T-cell (primary cell): Measurements from ENCODE around the gene PDZD7. TPM values are rescaled to one million over a fixed set of nuclear protein-coding genes. Genes with fewer than 3 reads are reported as not detected.

Source experiments
- ATAC-seq, 4 experiments: fragments of 200-7000 bp in 3 of 4; fragments of 150-1000 bp in 1 of 4; cut with Tn5 transposase; replicated peaks in 1 of 4; 1 replicate in 3 of 4; 2 replicates in 1 of 4; pipeline ENCODE4 v1.10.0; 2021; ENCODE audit warnings: moderate library complexity in 3 of 4, mild to moderate bottlenecking in 2 of 4, moderate number of reproducible peaks in 1 of 4
- CTCF ChIA-PET, 2 donors: fragments of 300-600 bp; sonication (Branson Sonifier 250); formaldehyde crosslinking; loops; one replicate each; lab custom pipeline; 2022; ENCODE audit warnings: antibody characterized with exemption in 2 of 2; lab: Charles Lee
- POLR2A ChIA-PET, 2 donors: fragments of 300-600 bp; sonication (Branson Sonifier 250); formaldehyde crosslinking; loops; one replicate each; lab custom pipeline; 2022; ENCODE audit warnings: antibody characterized with exemption in 2 of 2; lab: Charles Lee
- DNase-seq, 35 experiments: peaks; one replicate each; pipeline versions ENCODE4 v3.0.0 to v3.0.0-alpha.2; 2013 to 2023
- H3K27ac ChIP-seq: one replicate; pipeline ENCODE4 v1.5.1; 2013; ENCODE audit warnings: low read length
- H3K27me3 ChIP-seq, 2 experiments: replicated peaks in 1 of 2; 1 replicate in 1 of 2; 2 replicates in 1 of 2; pipeline versions ENCODE4 v1.6.1 to v1.7.0; 2013; ENCODE audit warnings: low read length in 1 of 2, mixed read lengths in 1 of 2; ENCODE audit not compliant: control insufficient read depth in 2 of 2, insufficient read depth in 2 of 2; ENCODE audit errors: extremely low read depth in 1 of 2
- H3K36me3 ChIP-seq, 2 donors: 1 replicate in 1 of 2; 2 replicates in 1 of 2; pipeline versions ENCODE4 v1.6.1 to v1.7.0; 2013; ENCODE audit warnings: low read length in 1 of 2; ENCODE audit not compliant: control insufficient read depth in 2 of 2, insufficient read depth in 1 of 2; ENCODE audit errors: extremely low read depth in 1 of 2
- H3K4me1 ChIP-seq, 2 experiments: 1 replicate in 1 of 2; 2 replicates in 1 of 2; pipeline versions ENCODE4 v1.6.1 to v1.7.0; 2013; ENCODE audit warnings: low read length in 2 of 2, mixed read lengths in 1 of 2; ENCODE audit not compliant: insufficient read depth in 2 of 2, control insufficient read depth in 1 of 2; ENCODE audit errors: extremely low read depth in 1 of 2
- H3K4me3 ChIP-seq, 2 donors: 1 replicate in 1 of 2; 2 replicates in 1 of 2; pipeline versions ENCODE4 v1.5.1 to v1.7.0; 2013; ENCODE audit warnings: mild to moderate bottlenecking in 2 of 2, low read length in 1 of 2, moderate library complexity in 1 of 2; ENCODE audit not compliant: control insufficient read depth in 1 of 2; ENCODE audit errors: extremely low read depth in 1 of 2
- H3K9me3 ChIP-seq: 2 replicates; pipeline ENCODE4 v1.7.0; 2013
- H3K27ac Mint-ChIP-seq, 2 donors: one replicate each; pipeline ENCODE4 v1.8.0; 2020 to 2021; ENCODE audit warnings: mild to moderate bottlenecking in 2 of 2, mixed read lengths in 2 of 2
- H3K27me3 Mint-ChIP-seq, 2 donors: one replicate each; pipeline ENCODE4 v1.8.0; 2021 to 2022; ENCODE audit warnings: mixed read lengths in 2 of 2
- H3K36me3 Mint-ChIP-seq: one replicate; pipeline ENCODE4 v1.8.0; 2021; ENCODE audit warnings: mixed read lengths
- H3K4me1 Mint-ChIP-seq, 3 donors: one replicate each; pipeline ENCODE4 v1.8.0; 2020 to 2022; ENCODE audit warnings: mixed read lengths in 3 of 3, mild to moderate bottlenecking in 1 of 3
- H3K4me3 Mint-ChIP-seq, 3 donors: one replicate each; pipeline ENCODE4 v1.8.0; 2020 to 2022; ENCODE audit warnings: mild to moderate bottlenecking in 3 of 3, mixed read lengths in 3 of 3, moderate library complexity in 3 of 3
- H3K9me3 Mint-ChIP-seq, 3 donors: one replicate each; pipeline ENCODE4 v1.8.0; 2020 to 2022; ENCODE audit warnings: mixed read lengths in 3 of 3
- WGBS: methylation state at CpG from one replicate; pipeline ENCODE4 v1.1.5; 2013; ENCODE audit warnings: missing lambda C conversion rate; ENCODE audit not compliant: insufficient coverage; 5-methylcytosine and 5-hydroxymethylcytosine counted together
- total RNA-seq, 35 experiments: library from RNA in 6 of 35; stranded (reverse) in 6 of 35; fragments of 120-200 nt in 1 of 35; gene quantifications; one replicate each; pipeline versions ENCODE4 v1.2.1 to v1.2.4 and lab custom pipeline; 2013 to 2026

PDZD7 gene
- total RNA-seq, 5 donors from 2014 or later (not counting 1 experiment from before 2014, with no cell fraction given) = 1.7 to 2.7 (median 2.3) TPM

- Mint-ChIP-seq H3K9me3 (no peaks in the 10 kb centered on the region), H3K27ac (peak overlapping the region; percentile 95 to 97), H3K27me3 (no peaks in the 10 kb centered on the region), H3K36me3 (peaks cover 4% of the 10 kb centered on the region), H3K4me3 (peak overlapping the region; percentile 78 to 95 (median 92)), H3K4me1 (peaks cover 24 to 32% (median 30%) of the 10 kb centered on the region in 3 donors)
- H3K4me3 ChIP-seq = peak overlapping the region; percentile 91 to 96
- H3K27ac ChIP-seq = peak overlapping the region; percentile 74
- POLR2A ChIA-PET = interaction anchor here in 1 of 2 donors (1.0 kb wide), 1 partner anchor 35 kb away, joined by 3 read pairs; no protein-coding TSS in a partner anchor
- H3K27me3 ChIP-seq = no peaks in the 10 kb centered on the region
- CTCF ChIA-PET = interaction anchor here (0.5 to 2.6 kb wide), 19 partner anchors 10 to 498 kb away, joined by 3 to 11 read pairs (median 5); partner anchors contain the start of genes MRPL43 (in 2 of the 2), PDZD7 (in 2 of the 2), TWNK (in 2 of the 2) and SFXN3 (in 1 of the 2)
- no peaks in the 10 kb centered on the region for H3K9me3 ChIP-seq
- under 1% methylated on average over 53 of the region's 66 CpGs for WGBS
- peaks cover 2 to 6% of the 10 kb centered on the region in 2 donors for H3K36me3 ChIP-seq
- DNase-seq (peak in 34 of 35 experiments; percentile 27 to 79 (median 51)), ATAC-seq (peak; percentile 45 to 56 (median 54))
- H3K4me1 ChIP-seq = peaks cover 12 to 38% of the 10 kb centered on the region in 2 experiments
Measured at GRCh38 chr10:100997360-100998182, 33.4 kb downstream of the PDZD7 start.

GRCh38 chr10:100996678-100997359, 34.1 kb downstream of the PDZD7 start:
- WGBS = 5% methylated on average over 43 of the region's 46 CpGs
- H3K4me1 ChIP-seq = peaks cover 12 to 38% of the 10 kb centered on the region in 2 experiments
- H3K9me3 ChIP-seq = no peaks in the 10 kb centered on the region
- peak overlapping the region; percentile 80 for H3K27ac ChIP-seq
- no peaks in the 10 kb centered on the region for H3K9me3 Mint-ChIP-seq
- ChIA-PET CTCF (interaction anchor here (0.5 to 2.6 kb wide), 7 partner anchors 9 to 488 kb away, joined by 3 to 11 read pairs (median 5); partner anchors contain the start of genes MRPL43 (in 2 of the 2) and TWNK (in 2 of the 2)), POLR2A (no interaction called here)
- H3K4me3 ChIP-seq = peak overlapping the region; percentile 91 to 96
- peak overlapping the region; percentile 95 to 97 for H3K27ac Mint-ChIP-seq
- H3K36me3 Mint-ChIP-seq = peaks cover 4% of the 10 kb centered on the region
- peaks cover 2 to 5% of the 10 kb centered on the region in 2 donors for H3K36me3 ChIP-seq
- ATAC-seq (peak; percentile 26 to 36 (median 30)), DNase-seq (peak in 17 of 35 experiments; percentile 15 to 60 (median 25))
- no peaks in the 10 kb centered on the region for H3K27me3 ChIP-seq
- H3K4me3 Mint-ChIP-seq = peak overlapping the region; percentile 80 to 95 (median 92)
- peaks cover 24 to 32% (median 30%) of the 10 kb centered on the region in 3 donors for H3K4me1 Mint-ChIP-seq
- no peaks in the 10 kb centered on the region for H3K27me3 Mint-ChIP-seq

- H3K9me3 Mint-ChIP-seq = no peaks in the 10 kb centered on the region
- WGBS = 93% methylated on average over 3 of the region's 6 CpGs
- Histone ChIP-seq H3K27ac (no peak overlapping the region), H3K4me3 (no peak overlapping the region), H3K9me3 (no peaks in the 10 kb centered on the region), H3K27me3 (no peaks in the 10 kb centered on the region), H3K4me1 (peaks cover 12 to 29% of the 10 kb centered on the region in 2 experiments), H3K36me3 (peaks cover 10 to 19% of the 10 kb centered on the region in 2 donors)
- peaks cover 16% of the 10 kb centered on the region for H3K36me3 Mint-ChIP-seq
- ChIA-PET POLR2A (no interaction called here), CTCF (no interaction called here)
- H3K4me1 Mint-ChIP-seq = peaks cover 26 to 34% (median 33%) of the 10 kb centered on the region in 3 donors
- ATAC-seq (no peak), DNase-seq (no peak)
- H3K27me3 Mint-ChIP-seq = no peaks in the 10 kb centered on the region
- H3K4me3 Mint-ChIP-seq = peak overlapping the region; percentile 34 to 95 (median 39)
- peak overlapping the region; percentile 93 to 97 for H3K27ac Mint-ChIP-seq
Measured at GRCh38 chr10:100995181-100995580, 35.7 kb downstream of the PDZD7 start.

- ATAC-seq (no peak), DNase-seq (no peak)
- CTCF ChIA-PET = interaction anchor here in 1 of 2 donors (1.5 kb wide), 1 partner anchor 20 kb away, joined by 4 read pairs; no protein-coding TSS in a partner anchor
- H3K9me3 Mint-ChIP-seq = no peaks in the 10 kb centered on the region
- H3K4me3 Mint-ChIP-seq = no peak overlapping the region
- H3K36me3 Mint-ChIP-seq = peaks cover 16% of the 10 kb centered on the region
- peak overlapping the region; percentile 65 to 66 for H3K27ac Mint-ChIP-seq
- POLR2A ChIA-PET = no interaction called here
- Histone ChIP-seq H3K27ac (no peak overlapping the region), H3K4me1 (peaks cover 12 to 31% of the 10 kb centered on the region in 2 experiments), H3K9me3 (no peaks in the 10 kb centered on the region), H3K27me3 (no peaks in the 10 kb centered on the region), H3K4me3 (no peak overlapping the region), H3K36me3 (peaks cover 10 to 25% of the 10 kb centered on the region in 2 donors)
- H3K4me1 Mint-ChIP-seq = peaks cover 28 to 42% (median 37%) of the 10 kb centered on the region in 3 donors
- WGBS = 89% methylated on average over 10 of the region's 10 CpGs
- H3K27me3 Mint-ChIP-seq = no peaks in the 10 kb centered on the region
Measured at GRCh38 chr10:100993986-100994708, 36.8 kb downstream of the PDZD7 start.

- 94% methylated on average over 21 of the region's 21 CpGs for WGBS
- Histone ChIP-seq H3K4me3 (no peak overlapping the region), H3K27ac (no peak overlapping the region), H3K36me3 (peaks cover 12 to 33% of the 10 kb centered on the region in 2 donors), H3K27me3 (no peaks in the 10 kb centered on the region), H3K4me1 (peaks cover 7 to 39% of the 10 kb centered on the region in 2 experiments), H3K9me3 (no peaks in the 10 kb centered on the region)
- Mint-ChIP-seq H3K4me1 (peaks cover 38 to 50% (median 43%) of the 10 kb centered on the region in 3 donors), H3K27me3 (no peaks in the 10 kb centered on the region), H3K27ac (no peak overlapping the region), H3K4me3 (no peak overlapping the region), H3K36me3 (peaks cover 37% of the 10 kb centered on the region), H3K9me3 (no peaks in the 10 kb centered on the region)
- POLR2A ChIA-PET = no interaction called here
- no peak for ATAC-seq
- CTCF ChIA-PET = interaction anchor here in 1 of 2 donors (3.3 kb wide), 1 partner anchor 8 kb away, joined by 11 read pairs; no protein-coding TSS in a partner anchor
- DNase-seq = no peak
Measured at GRCh38 chr10:100989088-100989487, 41.8 kb downstream of the PDZD7 start.
